ENCODE results near the gene TTBK1.
A peak's percentile ranks its signal among the peaks of the same experiment; 100 is the strongest.

The TTBK1 gene

GRCh38 chr6:43276577-43277305, 33.5 kb downstream of the TTBK1 start:
- peak overlapping the region; percentile 75; the same call in 1 of the 2 replicates for H3K4me3 ChIP-seq (ENCODE audit: low read length)
- no peak overlapping the region for H3K9ac ChIP-seq (ENCODE audit: low read depth, low read length)
- H3K27me3 ChIP-seq (ENCODE audit: insufficient read depth, low read length): peaks cover 63% of the 10 kb centered on the region

DNA sequence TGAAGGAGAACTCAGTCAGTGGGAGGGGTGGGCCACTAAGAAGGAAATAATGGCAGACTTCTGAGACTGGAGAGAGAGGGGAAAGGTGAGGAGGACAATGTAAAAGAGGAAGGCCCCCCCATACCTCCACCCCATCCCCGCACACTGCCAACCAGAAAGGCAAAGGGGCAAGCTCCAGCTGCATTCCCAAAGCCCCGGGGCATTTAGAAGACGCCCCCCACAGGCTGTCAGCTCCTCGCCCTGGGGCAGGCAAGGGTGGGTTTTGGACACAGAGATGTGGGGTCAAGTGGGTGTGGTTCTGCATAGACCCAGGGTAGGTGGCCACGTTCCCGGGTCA, 34.0 kb downstream of the TTBK1 start:
- H3K4me1 ChIP-seq (ENCODE audit: insufficient read depth, low read length): peaks cover 24% of the 10 kb centered on the region
- no peaks in the 10 kb centered on the region for H3K9me3 ChIP-seq (ENCODE audit: insufficient read depth, low read depth, low read length)
- H3K36me3 ChIP-seq (ENCODE audit: insufficient read depth, low read depth, low read length): no peaks in the 10 kb centered on the region
- peaks cover 58% of the 10 kb centered on the region for H3K27me3 ChIP-seq (ENCODE audit: insufficient read depth, low read length)
- H3K9ac ChIP-seq (ENCODE audit: low read depth, low read length): no peak overlapping the region
- H3K4me3 ChIP-seq (ENCODE audit: low read length): no peak overlapping the region
- H3K27ac ChIP-seq (ENCODE audit: low read length): no peak overlapping the region

More at GRCh38 chr6:43276577-43277305, 33.5 kb downstream of the TTBK1 start:
- Histone ChIP-seq H3K27ac (ENCODE audit: low read length) (no peak overlapping the region), H3K9me3 (ENCODE audit: insufficient read depth, low read depth, low read length) (no peaks in the 10 kb centered on the region), H3K4me1 (ENCODE audit: insufficient read depth, low read length) (peaks cover 24% of the 10 kb centered on the region), H3K36me3 (ENCODE audit: insufficient read depth, low read depth, low read length) (no peaks in the 10 kb centered on the region)

- no peak overlapping the region for H3K27ac ChIP-seq (ENCODE audit: low read length)
- H3K9ac ChIP-seq (ENCODE audit: low read depth, low read length): no peak overlapping the region
- peaks cover 52% of the 10 kb centered on the region for H3K27me3 ChIP-seq (ENCODE audit: insufficient read depth, low read length)
These were observed 34.6 kb downstream of the TTBK1 start for GRCh38 chr6:43277643-43278523.

GRCh38 chr6:43278524-43279078, 35.3 kb downstream of the TTBK1 start:
- Histone ChIP-seq H3K9ac (ENCODE audit: low read depth, low read length) (no peak overlapping the region), H3K4me3 (ENCODE audit: low read length) (peak overlapping the region; percentile 0; the same call in 1 of the 2 replicates), H3K9me3 (ENCODE audit: insufficient read depth, low read depth, low read length) (no peaks in the 10 kb centered on the region), H3K27ac (ENCODE audit: low read length) (no peak overlapping the region), H3K4me1 (ENCODE audit: insufficient read depth, low read length) (peaks cover 24% of the 10 kb centered on the region), H3K27me3 (ENCODE audit: insufficient read depth, low read length) (peaks cover 45% of the 10 kb centered on the region), H3K36me3 (ENCODE audit: insufficient read depth, low read depth, low read length) (no peaks in the 10 kb centered on the region)

More at GRCh38 chr6:43277643-43278523, 34.6 kb downstream of the TTBK1 start:
- Histone ChIP-seq H3K4me1 (ENCODE audit: insufficient read depth, low read length) (peaks cover 24% of the 10 kb centered on the region), H3K36me3 (ENCODE audit: insufficient read depth, low read depth, low read length) (no peaks in the 10 kb centered on the region), H3K4me3 (ENCODE audit: low read length) (no peak overlapping the region; the same call in 1 of the 2 replicates), H3K9me3 (ENCODE audit: insufficient read depth, low read depth, low read length) (no peaks in the 10 kb centered on the region)

GRCh38 chr6:43280234-43280633, 37.0 kb downstream of the TTBK1 start:
- peaks cover 28% of the 10 kb centered on the region for H3K27me3 ChIP-seq (ENCODE audit: insufficient read depth, low read length)
- H3K36me3 ChIP-seq (ENCODE audit: insufficient read depth, low read depth, low read length): no peaks in the 10 kb centered on the region
- H3K4me3 ChIP-seq (ENCODE audit: low read length): no peak overlapping the region
- no peak overlapping the region for H3K27ac ChIP-seq (ENCODE audit: low read length)
- peaks cover 24% of the 10 kb centered on the region for H3K4me1 ChIP-seq (ENCODE audit: insufficient read depth, low read length)
- H3K9ac ChIP-seq (ENCODE audit: low read depth, low read length): no peak overlapping the region
- no peaks in the 10 kb centered on the region for H3K9me3 ChIP-seq (ENCODE audit: insufficient read depth, low read depth, low read length)

DNA sequence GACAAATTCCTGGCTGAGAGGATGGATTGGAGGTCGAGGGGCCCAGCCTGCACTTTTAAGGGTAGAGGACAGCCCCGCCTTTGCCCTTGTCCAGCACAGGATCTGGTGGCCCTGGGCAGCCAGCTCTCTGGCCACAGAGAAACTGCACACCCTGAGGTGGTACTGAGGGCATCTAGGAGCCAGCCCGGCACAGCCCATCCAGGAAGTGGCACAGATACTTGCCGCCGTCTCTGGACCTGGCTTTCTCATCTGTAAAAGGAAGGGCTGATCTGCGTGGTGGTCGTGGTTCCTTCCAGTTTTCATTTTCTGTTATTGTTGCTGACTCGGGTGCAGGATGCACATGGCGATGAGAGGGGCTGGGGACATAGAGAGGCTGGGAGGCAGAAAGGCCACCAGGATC, 38.8 kb downstream of the TTBK1 start:
- Histone ChIP-seq H3K27ac (ENCODE audit: low read length) (no peak overlapping the region), H3K4me3 (ENCODE audit: low read length) (no peak overlapping the region), H3K36me3 (ENCODE audit: insufficient read depth, low read depth, low read length) (no peaks in the 10 kb centered on the region), H3K9me3 (ENCODE audit: insufficient read depth, low read depth, low read length) (no peaks in the 10 kb centered on the region), H3K27me3 (ENCODE audit: insufficient read depth, low read length) (peaks cover 20% of the 10 kb centered on the region), H3K9ac (ENCODE audit: low read depth, low read length) (no peak overlapping the region), H3K4me1 (ENCODE audit: insufficient read depth, low read length) (peaks cover 17% of the 10 kb centered on the region; the same call in 1 of the 2 replicates)

DNA sequence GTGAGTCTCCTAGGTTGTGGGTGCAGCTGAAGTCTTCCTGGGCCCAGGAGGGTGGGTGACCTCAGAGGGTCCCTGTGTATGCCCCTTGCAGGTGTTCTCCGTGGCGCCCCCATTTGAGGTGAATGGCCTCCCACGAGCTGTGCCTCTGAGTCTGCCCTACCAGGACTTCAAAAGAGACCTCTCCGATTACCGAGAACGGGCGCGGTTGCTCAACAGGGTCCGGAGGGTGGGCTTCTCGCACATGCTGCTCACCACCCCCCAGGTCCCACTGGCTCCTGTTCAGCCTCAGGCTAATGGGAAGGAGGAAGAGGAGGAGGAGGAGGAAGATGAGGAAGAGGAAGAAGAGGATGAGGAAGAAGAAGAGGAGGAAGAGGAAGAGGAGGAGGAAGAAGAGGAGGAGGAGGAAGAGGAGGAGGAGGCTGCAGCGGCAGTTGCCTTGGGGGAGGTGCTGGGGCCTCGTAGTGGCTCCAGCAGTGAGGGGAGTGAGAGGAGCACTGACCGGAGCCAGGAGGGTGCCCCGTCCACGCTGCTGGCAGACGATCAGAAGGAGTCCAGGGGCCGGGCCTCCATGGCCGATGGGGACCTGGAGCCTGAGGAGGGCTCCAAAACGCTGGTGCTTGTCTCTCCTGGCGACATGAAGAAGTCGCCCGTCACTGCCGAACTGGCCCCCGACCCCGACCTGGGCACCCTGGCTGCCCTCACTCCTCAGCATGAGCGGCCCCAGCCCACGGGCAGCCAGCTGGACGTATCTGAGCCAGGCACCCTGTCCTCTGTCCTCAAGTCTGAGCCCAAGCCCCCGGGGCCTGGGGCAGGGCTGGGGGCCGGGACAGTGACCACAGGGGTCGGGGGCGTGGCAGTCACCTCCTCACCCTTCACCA, 39.6 kb downstream of the TTBK1 start:
- no peak overlapping the region for H3K4me3 ChIP-seq (ENCODE audit: low read length)
- no peaks in the 10 kb centered on the region for H3K36me3 ChIP-seq (ENCODE audit: insufficient read depth, low read depth, low read length)
- peaks cover 15% of the 10 kb centered on the region; the same call in 1 of the 2 replicates for H3K4me1 ChIP-seq (ENCODE audit: insufficient read depth, low read length)
- no peaks in the 10 kb centered on the region for H3K9me3 ChIP-seq (ENCODE audit: insufficient read depth, low read depth, low read length)
- no peak overlapping the region for H3K9ac ChIP-seq (ENCODE audit: low read depth, low read length)
- no peak overlapping the region for H3K27ac ChIP-seq (ENCODE audit: low read length)
- H3K27me3 ChIP-seq (ENCODE audit: insufficient read depth, low read length): peaks cover 12% of the 10 kb centered on the region

DNA sequence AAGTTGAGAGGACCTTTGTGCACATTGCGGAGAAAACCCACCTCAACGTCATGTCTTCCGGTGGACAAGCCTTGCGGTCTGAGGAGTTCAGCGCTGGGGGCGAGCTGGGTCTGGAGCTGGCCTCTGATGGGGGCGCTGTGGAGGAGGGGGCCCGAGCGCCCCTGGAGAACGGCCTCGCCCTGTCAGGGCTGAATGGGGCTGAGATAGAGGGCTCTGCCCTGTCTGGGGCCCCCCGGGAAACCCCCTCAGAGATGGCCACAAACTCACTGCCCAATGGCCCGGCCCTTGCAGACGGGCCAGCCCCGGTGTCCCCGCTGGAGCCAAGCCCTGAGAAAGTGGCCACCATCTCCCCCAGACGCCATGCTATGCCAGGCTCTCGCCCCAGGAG, 40.2 kb downstream of the TTBK1 start:
- Histone ChIP-seq H3K36me3 (ENCODE audit: insufficient read depth, low read depth, low read length) (no peaks in the 10 kb centered on the region), H3K4me1 (ENCODE audit: insufficient read depth, low read length) (peaks cover 9% of the 10 kb centered on the region; the same call in 1 of the 2 replicates), H3K9ac (ENCODE audit: low read depth, low read length) (no peak overlapping the region), H3K27ac (ENCODE audit: low read length) (no peak overlapping the region), H3K4me3 (ENCODE audit: low read length) (no peak overlapping the region), H3K9me3 (ENCODE audit: insufficient read depth, low read depth, low read length) (no peaks in the 10 kb centered on the region), H3K27me3 (ENCODE audit: insufficient read depth, low read length) (peaks cover 10% of the 10 kb centered on the region)

GRCh38 chr6:43283905-43284304, 40.6 kb downstream of the TTBK1 start:
- no peaks in the 10 kb centered on the region for H3K9me3 ChIP-seq (ENCODE audit: insufficient read depth, low read depth, low read length)
- H3K27me3 ChIP-seq (ENCODE audit: insufficient read depth, low read length): peaks cover 10% of the 10 kb centered on the region
- H3K4me3 ChIP-seq (ENCODE audit: low read length): no peak overlapping the region
- H3K27ac ChIP-seq (ENCODE audit: low read length): no peak overlapping the region
- no peak overlapping the region for H3K9ac ChIP-seq (ENCODE audit: low read depth, low read length)
- H3K4me1 ChIP-seq (ENCODE audit: insufficient read depth, low read length): peaks cover 5% of the 10 kb centered on the region; the same call in 1 of the 2 replicates
- H3K36me3 ChIP-seq (ENCODE audit: insufficient read depth, low read depth, low read length): no peaks in the 10 kb centered on the region

- H3K9ac ChIP-seq (ENCODE audit: low read depth, low read length): no peak overlapping the region
- no peak overlapping the region for H3K27ac ChIP-seq (ENCODE audit: low read length)
- 0 out of 2 replicates have a peak, but pooled peaks cover 2% of the 10 kb centered on the region for H3K4me1 ChIP-seq (ENCODE audit: insufficient read depth, low read length)
- peak overlapping the region; percentile 42; the same call in 1 of the 2 replicates for H3K4me3 ChIP-seq (ENCODE audit: low read length)
- no peaks in the 10 kb centered on the region for H3K36me3 ChIP-seq (ENCODE audit: insufficient read depth, low read depth, low read length)
- H3K27me3 ChIP-seq (ENCODE audit: insufficient read depth, low read length): peaks cover 10% of the 10 kb centered on the region
- H3K9me3 ChIP-seq (ENCODE audit: insufficient read depth, low read depth, low read length): no peaks in the 10 kb centered on the region
These were observed 41.9 kb downstream of the TTBK1 start for GRCh38 chr6:43284991-43285781.

All from iPS-20b (cell line).